Endodermal cell (in vitro differentiated cells): ENCODE results near the gene SUSD6. TPM values are rescaled to one million over a fixed set of nuclear protein-coding genes. Genes with fewer than 3 reads are reported as not detected.
A peak's percentile ranks its signal among the peaks of the same experiment; 100 is the strongest.

Experiments
- DNase-seq: peaks from one replicate; pipeline ENCODE4 v3.0.0-alpha.2; 2017
- H3K27ac ChIP-seq: 2 replicates; pipeline ENCODE4 v1.5.1; 2013; ENCODE audit warnings: mild to moderate bottlenecking, low read depth, low read length, moderate library complexity
- H3K27me3 ChIP-seq: 2 replicates; pipeline ENCODE4 v1.6.1; 2013; ENCODE audit warnings: mild to moderate bottlenecking, low read length, moderate library complexity; ENCODE audit not compliant: insufficient read depth, control insufficient read depth, poor library complexity, severe bottlenecking
- H3K36me3 ChIP-seq: 2 replicates; pipeline ENCODE4 v1.7.0; 2013; ENCODE audit warnings: mild to moderate bottlenecking, low read length, moderate library complexity; ENCODE audit not compliant: control insufficient read depth, insufficient read depth
- H3K4me1 ChIP-seq: one replicate; pipeline ENCODE4 v1.7.0; 2013; ENCODE audit warnings: low read length; ENCODE audit not compliant: control insufficient read depth, insufficient read depth
- H3K4me3 ChIP-seq: 2 replicates; pipeline ENCODE4 v1.5.1; 2013; ENCODE audit warnings: mild to moderate bottlenecking, low read length, moderate library complexity
- H3K9ac ChIP-seq: 2 replicates; pipeline ENCODE4 v1.6.1; 2013; ENCODE audit warnings: mild to moderate bottlenecking, low read length, moderate library complexity; ENCODE audit not compliant: poor library complexity, severe bottlenecking; ENCODE audit errors: extremely low read depth
- H3K9me3 ChIP-seq: 2 replicates; pipeline ENCODE4 v1.6.1; 2013; ENCODE audit warnings: mild to moderate bottlenecking, low read length, moderate library complexity; ENCODE audit not compliant: control insufficient read depth
- H3K27ac Mint-ChIP-seq: 2 replicates; pipeline ENCODE4 v1.8.0; 2020; ENCODE audit warnings: mixed read lengths
- H3K27me3 Mint-ChIP-seq: 2 replicates; pipeline ENCODE4 v1.8.0; 2021; ENCODE audit warnings: mild to moderate bottlenecking, mixed read lengths; ENCODE audit not compliant: insufficient read depth
- H3K36me3 Mint-ChIP-seq: 2 replicates; pipeline ENCODE4 v1.8.0; 2020; ENCODE audit warnings: low read depth, mixed read lengths
- H3K4me1 Mint-ChIP-seq: 2 replicates; pipeline ENCODE4 v1.8.0; 2020; ENCODE audit warnings: mixed read lengths
- H3K4me3 Mint-ChIP-seq: 2 replicates; pipeline ENCODE4 v1.8.0; 2020; ENCODE audit warnings: mild to moderate bottlenecking, moderate library complexity, mixed read lengths
- H3K9me3 Mint-ChIP-seq: 2 replicates; pipeline ENCODE4 v1.8.0; 2020; ENCODE audit warnings: mild to moderate bottlenecking, mixed read lengths
- CTCF ChIP-seq: fragments of 200-600 bp; sonication (generic); conservative IDR thresholded peaks from 2 replicates; pipeline ENCODE4 v1.5.0; 2021; ENCODE audit warnings: antibody characterized with exemption, mild to moderate bottlenecking
- WGBS, 2 experiments: methylation state at CpG; one replicate each; pipeline versions ENCODE4 v1.1.5 to v1.1.7; 2013; ENCODE audit warnings: missing lambda C conversion rate in 2 of 2, mixed read lengths in 1 of 2; ENCODE audit not compliant: insufficient coverage in 1 of 2, insufficient read length in 1 of 2; 5-methylcytosine and 5-hydroxymethylcytosine counted together
- long read RNA-seq, 4 experiments: library from polyadenylated mRNA in 2 of 4; library from RNA in 1 of 4; library from capped mRNA in 1 of 4; stranded (forward) in 3 of 4; unstranded in 1 of 4; transcript quantifications; one replicate each; pipeline ENCODE4 v2.0.0, GENCODE V29; 2020 to 2021; ENCODE audit warnings: inconsistent platforms in 1 of 4
- polyA plus RNA-seq, 2 experiments: library from polyadenylated mRNA; stranded (reverse); fragments of 50-300 nt; gene quantifications; one replicate each; pipeline ENCODE4 v1.2.3, GENCODE V29; 2013
- total RNA-seq, 2 donors: library from RNA; stranded (reverse); fragmentation: NEBNext Ultra II Directional in 1 of 2; extraction: Animal tissue kit (Norgen Biotek cat#: 25700) in 1 of 2; gene quantifications; 2 replicates in 1 of 2; 3 replicates in 1 of 2; pipeline ENCODE4 v1.2.1, GENCODE V29; 2021

SUSD6 gene
- 1 to 10 TPM; 5.7 to 5.9 TPM for total RNA-seq
- polyA plus RNA-seq (2013, experiment 1 of 2), result 10.2 TPM
- 8.1 TPM for polyA plus RNA-seq (2013, experiment 2 of 2)
- long read RNA-seq, experiment 1, partial matches to known transcripts, result 0 of 1 reads
- long read RNA-seq, experiment 1, other reads (novel, unspliced or antisense), result 1 of 1 reads
- long read RNA-seq, experiment 2, full-length matches to known transcripts, result 6 of 8 reads
- long read RNA-seq, experiment 2, partial matches to known transcripts, result 0 of 8 reads
- long read RNA-seq, experiment 2, other reads (novel, unspliced or antisense), result 2 of 8 reads
- long read RNA-seq, experiment 3, full-length matches to known transcripts, result 5 of 10 reads
- long read RNA-seq, experiment 3, partial matches to known transcripts, result 0 of 10 reads
- long read RNA-seq, experiment 3, other reads (novel, unspliced or antisense), result 5 of 10 reads
- long read RNA-seq, experiment 4, result 0 reads

GRCh38 chr14:69611172-69612013, at the start of gene SUSD6:
TSS of gene SUSD6 (plus strand) at chr14:69611596. CDS start at chr14:69658593, 46,997 bp downstream.
- Histone ChIP-seq H3K27ac (peak within 1 kb of the TSS; percentile 68), H3K36me3 (no peaks in the 10 kb centered on the region), H3K27me3 (no peaks in the 10 kb centered on the region), H3K4me1 (peaks cover 12% of the 10 kb centered on the region), H3K4me3 (peak within 1 kb of the TSS; percentile 95), H3K9me3 (no peaks in the 10 kb centered on the region), H3K9ac (peak within 1 kb of the TSS; percentile 74)
- peaks cover 39% of the 10 kb centered on the region for H3K4me1 Mint-ChIP-seq
- no peaks in the 10 kb centered on the region for H3K27me3 Mint-ChIP-seq
- H3K27ac Mint-ChIP-seq, result peak within 1 kb of the TSS; percentile 94
- H3K36me3 Mint-ChIP-seq, result no peaks in the 10 kb centered on the region
- 0% methylated on average over 22 to 101 of the region's 105 CpGs for WGBS, 2 experiments
- H3K4me3 Mint-ChIP-seq, result peak within 1 kb of the TSS; percentile 64
- peak; percentile 94 for DNase-seq
- no peaks in the 10 kb centered on the region for H3K9me3 Mint-ChIP-seq
- no peak for TF ChIP-seq CTCF

GRCh38 chr14:69561893-69562292, 49.5 kb upstream of the SUSD6 start:
- Mint-ChIP-seq H3K27me3 (peaks cover 3% of the 10 kb centered on the region), H3K36me3 (no peaks in the 10 kb centered on the region), H3K27ac (peak overlapping the region; percentile 95), H3K9me3 (no peaks in the 10 kb centered on the region), H3K4me1 (peaks cover 29% of the 10 kb centered on the region), H3K4me3 (no peak overlapping the region)
- Histone ChIP-seq H3K27me3 (no peaks in the 10 kb centered on the region), H3K4me3 (peak overlapping the region; percentile 43), H3K36me3 (no peaks in the 10 kb centered on the region), H3K4me1 (peaks cover 20% of the 10 kb centered on the region), H3K9ac (peak overlapping the region; percentile 76), H3K27ac (peak overlapping the region; percentile 61), H3K9me3 (no peaks in the 10 kb centered on the region)
- no peak for TF ChIP-seq CTCF
- peak; percentile 80 for DNase-seq

GRCh38 chr14:69567563-69567962, 43.8 kb upstream of the SUSD6 start:
- Mint-ChIP-seq H3K27me3 (peaks cover 49% of the 10 kb centered on the region), H3K27ac (no peak overlapping the region), H3K36me3 (peaks cover 27% of the 10 kb centered on the region), H3K9me3 (peaks cover 18% of the 10 kb centered on the region), H3K4me3 (no peak overlapping the region), H3K4me1 (peaks cover 4% of the 10 kb centered on the region)
- no peak for TF ChIP-seq CTCF
- Histone ChIP-seq H3K36me3 (peaks cover 24% of the 10 kb centered on the region), H3K9me3 (no peaks in the 10 kb centered on the region), H3K9ac (no peak overlapping the region), H3K27me3 (peaks cover 22% of the 10 kb centered on the region), H3K4me3 (no peak overlapping the region), H3K4me1 (peaks cover 1% of the 10 kb centered on the region), H3K27ac (no peak overlapping the region)
- DNase-seq, result no peak
- 87 to 93% methylated on average over 3 to 5 of the region's 5 CpGs for WGBS, 2 experiments
